Measurements from ENCODE around the gene TSC22D2.
"Not testable (repeated sequence)": the region's sequence is repeated elsewhere in the genome, so short reads cannot be mapped to it uniquely, and the experiment has no call there.

Gene TSC22D2

GRCh38 chr3:150449169-150449721 is 41.1 kb downstream of the TSC22D2 start:
- no peak for DNase-seq (ENCODE audit: low spot score)

- no peak for DNase-seq (ENCODE audit: low spot score)
Observed at GRCh38 chr3:150450916-150451315, 42.8 kb downstream of the TSC22D2 start.

GRCh38 chr3:150451329-150452048 is 43.4 kb downstream of the TSC22D2 start:
- DNase-seq (ENCODE audit: low spot score) = no peak

- no peak for DNase-seq (ENCODE audit: low spot score)
Observed at GRCh38 chr3:150453353-150453752, 45.3 kb downstream of the TSC22D2 start.

- no peak for DNase-seq (ENCODE audit: low spot score)
Observed at GRCh38 chr3:150454085-150454484, 46.0 kb downstream of the TSC22D2 start.

- DNase-seq (ENCODE audit: low spot score) = no peak
Observed at GRCh38 chr3:150454622-150455021, 46.5 kb downstream of the TSC22D2 start.

- DNase-seq (ENCODE audit: low spot score) = no peak
Observed at GRCh38 chr3:150455341-150455740, 47.2 kb downstream of the TSC22D2 start.

- no peak for DNase-seq (ENCODE audit: low spot score)
Observed at GRCh38 chr3:150458001-150458400, 49.9 kb downstream of the TSC22D2 start.

GRCh38 chr3:150460484-150460883 is 52.4 kb downstream of the TSC22D2 start:
- no peak for DNase-seq (ENCODE audit: low spot score)

GRCh38 chr3:150461399-150461798 is 53.3 kb downstream of the TSC22D2 start:
- no peak for DNase-seq (ENCODE audit: low spot score)

GRCh38 chr3:150462108-150462507 is 54.0 kb downstream of the TSC22D2 start:
- DNase-seq (ENCODE audit: low spot score) = no peak

- no peak for DNase-seq (ENCODE audit: low spot score)
Observed at GRCh38 chr3:150464684-150465083, 56.6 kb downstream of the TSC22D2 start.

GRCh38 chr3:150467381-150467780 is 59.3 kb downstream of the TSC22D2 start:
- DNase-seq (ENCODE audit: low spot score) = no peak

- DNase-seq (ENCODE audit: low spot score) = peak; percentile 55
Observed at GRCh38 chr3:150469031-150469930, 61.2 kb downstream of the TSC22D2 start.

GRCh38 chr3:150469931-150470740 is 62.0 kb downstream of the TSC22D2 start:
- DNase-seq (ENCODE audit: low spot score) = no peak

GRCh38 chr3:150472421-150472820 is 64.3 kb downstream of the TSC22D2 start:
- DNase-seq (ENCODE audit: low spot score) = no peak

- DNase-seq (ENCODE audit: low spot score) = not testable (repeated sequence)
Observed at GRCh38 chr3:150473161-150473560, 65.1 kb downstream of the TSC22D2 start.

GRCh38 chr3:150479370-150479769 is 71.3 kb downstream of the TSC22D2 start:
- no peak for DNase-seq (ENCODE audit: low spot score)

- no peak for DNase-seq (ENCODE audit: low spot score)
Observed at GRCh38 chr3:150480877-150481276, 72.8 kb downstream of the TSC22D2 start.

GRCh38 chr3:150483226-150483625 is 75.1 kb downstream of the TSC22D2 start:
- no peak for DNase-seq (ENCODE audit: low spot score)

GRCh38 chr3:150484410-150484809 is 76.3 kb downstream of the TSC22D2 start:
- no peak for DNase-seq (ENCODE audit: low spot score)

- DNase-seq (ENCODE audit: low spot score) = no peak
Observed at GRCh38 chr3:150488867-150489266, 80.8 kb downstream of the TSC22D2 start.
